ENCODE measurements around the gene EYA2.

Gene EYA2

GRCh38 chr20:47028487-47028886 lies 133.8 kb downstream of the EYA2 start:
- no peak overlapping the region for H3K4me3 ChIP-seq (replicated peaks in 1 of 2; ENCODE audit: low read depth in 2 of 2, low read length in 2 of 2)
- no peak for TF ChIP-seq CTCF (IDR thresholded peaks at IDR 0.05; ENCODE audit: low read depth, low read length)

GRCh38 chr20:47029845-47030244 lies 135.2 kb downstream of the EYA2 start:
- no peak overlapping the region for H3K4me3 ChIP-seq (replicated peaks in 1 of 2; ENCODE audit: low read depth in 2 of 2, low read length in 2 of 2)
- TF ChIP-seq CTCF (IDR thresholded peaks at IDR 0.05; ENCODE audit: low read depth, low read length), result no peak
- no peak for DNase-seq (ENCODE audit: low read depth in 2 of 2)

More at GRCh38 chr20:47028487-47028886, 133.8 kb downstream of the EYA2 start:
- no peak for DNase-seq (ENCODE audit: low read depth in 2 of 2)

GRCh38 chr20:47030271-47030810 lies 135.7 kb downstream of the EYA2 start:
- no peak for TF ChIP-seq CTCF (IDR thresholded peaks at IDR 0.05; ENCODE audit: low read depth, low read length)
- DNase-seq (ENCODE audit: low read depth in 2 of 2), result no peak
- no peak overlapping the region for H3K4me3 ChIP-seq (replicated peaks in 1 of 2; ENCODE audit: low read depth in 2 of 2, low read length in 2 of 2)

GRCh38 chr20:47031004-47031403 lies 136.4 kb downstream of the EYA2 start:
- no peak for TF ChIP-seq CTCF (IDR thresholded peaks at IDR 0.05; ENCODE audit: low read depth, low read length)
- DNase-seq (ENCODE audit: low read depth in 2 of 2), result no peak
- H3K4me3 ChIP-seq (replicated peaks in 1 of 2; ENCODE audit: low read depth in 2 of 2, low read length in 2 of 2), result no peak overlapping the region

GRCh38 chr20:47031821-47032220 lies 137.2 kb downstream of the EYA2 start:
- no peak for DNase-seq (ENCODE audit: low read depth in 2 of 2)
- no peak for TF ChIP-seq CTCF (IDR thresholded peaks at IDR 0.05; ENCODE audit: low read depth, low read length)
- H3K4me3 ChIP-seq (replicated peaks in 1 of 2; ENCODE audit: low read depth in 2 of 2, low read length in 2 of 2), result no peak overlapping the region

- no peak for TF ChIP-seq CTCF (IDR thresholded peaks at IDR 0.05; ENCODE audit: low read depth, low read length)
- DNase-seq (ENCODE audit: low read depth in 2 of 2), result no peak
- H3K4me3 ChIP-seq (replicated peaks in 1 of 2; ENCODE audit: low read depth in 2 of 2, low read length in 2 of 2), result no peak overlapping the region
Measured at GRCh38 chr20:47032933-47033578, 138.4 kb downstream of the EYA2 start.

- no peak for DNase-seq (ENCODE audit: low read depth in 2 of 2)
- H3K4me3 ChIP-seq (replicated peaks in 1 of 2; ENCODE audit: low read depth in 2 of 2, low read length in 2 of 2), result no peak overlapping the region
- no peak for TF ChIP-seq CTCF (IDR thresholded peaks at IDR 0.05; ENCODE audit: low read depth, low read length)
Measured at GRCh38 chr20:47033665-47034064, 139.0 kb downstream of the EYA2 start.
